SH-SY5Y (cell line): ENCODE data around the gene FYN.
A peak's percentile ranks its signal among the peaks of the same experiment; 100 is the strongest.

Source experiments
- GATA2 ChIP-seq: IDR thresholded peaks from 2 replicates; pipeline ENCODE4 v1.6.1; 2011; ENCODE audit warnings: mild to moderate bottlenecking, low read depth, low read length
- GATA3 ChIP-seq: IDR thresholded peaks from 2 replicates; pipeline ENCODE4 v1.6.1; 2011; ENCODE audit warnings: low read depth, mild to moderate bottlenecking, low read length, moderate library complexity

The FYN gene

GRCh38 chr6:111846492-111847409 lies 26.5 kb downstream of the FYN start:
- TF ChIP-seq GATA2 (no peak), GATA3 (no peak)

- no peak for TF ChIP-seq GATA3
- TF ChIP-seq GATA2 = no peak
Measured at GRCh38 chr6:111846066-111846465, 27.2 kb downstream of the FYN start.

GRCh38 chr6:111845441-111845871 lies 27.8 kb downstream of the FYN start:
- TF ChIP-seq GATA3 = no peak
- no peak for TF ChIP-seq GATA2

GRCh38 chr6:111844921-111845320 lies 28.3 kb downstream of the FYN start:
- TF ChIP-seq GATA2 (no peak), GATA3 (no peak)

GRCh38 chr6:111844376-111844775 lies 28.9 kb downstream of the FYN start:
- TF ChIP-seq GATA2 = no peak
- TF ChIP-seq GATA3 = no peak

GRCh38 chr6:111843347-111844147 lies 29.7 kb downstream of the FYN start:
- TF ChIP-seq GATA2 (no peak), GATA3 (no peak)

- no peak for TF ChIP-seq GATA2
- TF ChIP-seq GATA3 = no peak
Measured at GRCh38 chr6:111842891-111843290, 30.4 kb downstream of the FYN start.

- TF ChIP-seq GATA3 = no peak
- no peak for TF ChIP-seq GATA2
Measured at GRCh38 chr6:111842271-111842822, 30.9 kb downstream of the FYN start.

GRCh38 chr6:111841822-111842221 lies 31.4 kb downstream of the FYN start:
- no peak for TF ChIP-seq GATA3
- TF ChIP-seq GATA2 = no peak

- TF ChIP-seq GATA2 (no peak), GATA3 (no peak)
Measured at GRCh38 chr6:111840803-111841202, 32.4 kb downstream of the FYN start.

GRCh38 chr6:111838749-111839484 lies 34.3 kb downstream of the FYN start:
- peak; percentile 90 for TF ChIP-seq GATA2
- TF ChIP-seq GATA3 = peak; percentile 62; the same call in 1 of the 2 replicates

- TF ChIP-seq GATA3 (no peak), GATA2 (no peak)
Measured at GRCh38 chr6:111837641-111838500, 35.4 kb downstream of the FYN start.

- no peak for TF ChIP-seq GATA2
- TF ChIP-seq GATA3 = no peak
Measured at GRCh38 chr6:111837007-111837406, 36.2 kb downstream of the FYN start.
